Cardiac muscle cell (in vitro differentiated cells and primary cell): ENCODE measurements around the gene ALPL. TPM values are rescaled to one million over a fixed set of nuclear protein-coding genes. Genes with fewer than 3 reads are reported as not detected.

Experiments
- DNase-seq, 2 donors: peaks; one replicate each; pipeline versions ENCODE4 v3.0.0 to v3.0.0-alpha.2; 2010 to 2017; ENCODE audit warnings: low read depth in 1 of 2, low spot score in 1 of 2
- H3K27ac ChIP-seq: fragments of 200-600 bp; sonication (generic); 2 replicates; pipeline ENCODE4 v1.5.1; 2016
- H3K27me3 ChIP-seq: fragments of 200-600 bp; sonication (generic); 2 replicates; pipeline ENCODE4 v1.6.0; 2016; ENCODE audit warnings: control low read depth
- H3K36me3 ChIP-seq: fragments of 200-600 bp; sonication (generic); 2 replicates; pipeline ENCODE4 v1.5.1; 2016; ENCODE audit warnings: control low read depth
- H3K4me1 ChIP-seq: fragments of 200-600 bp; sonication (generic); 2 replicates; pipeline ENCODE4 v1.8.1; 2017; ENCODE audit warnings: low read depth, mild to moderate bottlenecking, mixed run types
- H3K4me3 ChIP-seq: fragments of 200-600 bp; sonication (generic); 2 replicates; pipeline ENCODE4 v1.5.1; 2016; ENCODE audit warnings: mild to moderate bottlenecking
- H3K9me3 ChIP-seq: fragments of 200-600 bp; sonication (generic); 2 replicates; pipeline ENCODE4 v1.5.1; 2017; ENCODE audit warnings: low read depth, mild to moderate bottlenecking, control low read depth
- polyA plus RNA-seq: library from polyadenylated mRNA; unstranded; fragments of >200 nt; fragmentation: Nextera tagmentation; extraction: Ambion mirVana; gene quantifications from 2 replicates; pipeline ENCODE4 v1.2.1, GENCODE V29; 2016
- total RNA-seq: library from RNA; depleted of rRNA; stranded (reverse); fragments of >200 nt; gene quantifications from 2 replicates; pipeline ENCODE4 v1.2.3, GENCODE V29; 2016
- TF ChIP-seq, protein P1 (sequence below): IDR thresholded peaks from 2 replicates; pipeline ENCODE4 v1.5.1; 2012; ENCODE audit warnings: low read depth, mild to moderate bottlenecking, low read length

Gene ALPL
- total and polyA plus RNA-seq, 2 experiments from 2014 or later, result 0.21 to 0.27 TPM

DNA sequence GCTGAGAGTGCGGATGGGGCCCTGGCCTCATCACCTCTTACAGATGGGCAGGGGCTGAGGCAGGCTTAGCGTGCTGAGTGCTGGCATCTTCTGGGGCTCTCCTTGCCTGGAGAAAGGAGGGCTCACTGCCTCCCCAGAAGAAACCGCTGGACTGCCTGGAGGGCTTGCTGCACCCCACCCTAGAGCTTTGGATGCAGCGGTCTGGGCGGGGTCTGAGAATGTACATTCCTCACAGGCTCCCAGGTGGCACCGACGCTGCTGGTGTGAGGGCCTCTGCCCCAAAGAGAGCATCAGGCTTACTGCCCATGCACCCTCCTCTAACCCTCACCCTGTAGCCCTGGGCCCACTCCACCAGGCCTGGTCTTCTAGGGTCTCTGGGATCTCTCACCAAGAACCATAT lies 108.8 kb downstream of the ALPL start:
- H3K27ac ChIP-seq, result no peak overlapping the region
- no peak overlapping the region for H3K4me3 ChIP-seq
- TF ChIP-seq, protein P1, sequence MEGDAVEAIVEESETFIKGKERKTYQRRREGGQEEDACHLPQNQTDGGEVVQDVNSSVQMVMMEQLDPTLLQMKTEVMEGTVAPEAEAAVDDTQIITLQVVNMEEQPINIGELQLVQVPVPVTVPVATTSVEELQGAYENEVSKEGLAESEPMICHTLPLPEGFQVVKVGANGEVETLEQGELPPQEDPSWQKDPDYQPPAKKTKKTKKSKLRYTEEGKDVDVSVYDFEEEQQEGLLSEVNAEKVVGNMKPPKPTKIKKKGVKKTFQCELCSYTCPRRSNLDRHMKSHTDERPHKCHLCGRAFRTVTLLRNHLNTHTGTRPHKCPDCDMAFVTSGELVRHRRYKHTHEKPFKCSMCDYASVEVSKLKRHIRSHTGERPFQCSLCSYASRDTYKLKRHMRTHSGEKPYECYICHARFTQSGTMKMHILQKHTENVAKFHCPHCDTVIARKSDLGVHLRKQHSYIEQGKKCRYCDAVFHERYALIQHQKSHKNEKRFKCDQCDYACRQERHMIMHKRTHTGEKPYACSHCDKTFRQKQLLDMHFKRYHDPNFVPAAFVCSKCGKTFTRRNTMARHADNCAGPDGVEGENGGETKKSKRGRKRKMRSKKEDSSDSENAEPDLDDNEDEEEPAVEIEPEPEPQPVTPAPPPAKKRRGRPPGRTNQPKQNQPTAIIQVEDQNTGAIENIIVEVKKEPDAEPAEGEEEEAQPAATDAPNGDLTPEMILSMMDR, result no peak
- no peaks in the 10 kb centered on the region for H3K27me3 ChIP-seq
- no peaks in the 10 kb centered on the region for H3K9me3 ChIP-seq
- peaks cover 10% of the 10 kb centered on the region for H3K4me1 ChIP-seq
- no peak for DNase-seq
- no peaks in the 10 kb centered on the region for H3K36me3 ChIP-seq

DNA sequence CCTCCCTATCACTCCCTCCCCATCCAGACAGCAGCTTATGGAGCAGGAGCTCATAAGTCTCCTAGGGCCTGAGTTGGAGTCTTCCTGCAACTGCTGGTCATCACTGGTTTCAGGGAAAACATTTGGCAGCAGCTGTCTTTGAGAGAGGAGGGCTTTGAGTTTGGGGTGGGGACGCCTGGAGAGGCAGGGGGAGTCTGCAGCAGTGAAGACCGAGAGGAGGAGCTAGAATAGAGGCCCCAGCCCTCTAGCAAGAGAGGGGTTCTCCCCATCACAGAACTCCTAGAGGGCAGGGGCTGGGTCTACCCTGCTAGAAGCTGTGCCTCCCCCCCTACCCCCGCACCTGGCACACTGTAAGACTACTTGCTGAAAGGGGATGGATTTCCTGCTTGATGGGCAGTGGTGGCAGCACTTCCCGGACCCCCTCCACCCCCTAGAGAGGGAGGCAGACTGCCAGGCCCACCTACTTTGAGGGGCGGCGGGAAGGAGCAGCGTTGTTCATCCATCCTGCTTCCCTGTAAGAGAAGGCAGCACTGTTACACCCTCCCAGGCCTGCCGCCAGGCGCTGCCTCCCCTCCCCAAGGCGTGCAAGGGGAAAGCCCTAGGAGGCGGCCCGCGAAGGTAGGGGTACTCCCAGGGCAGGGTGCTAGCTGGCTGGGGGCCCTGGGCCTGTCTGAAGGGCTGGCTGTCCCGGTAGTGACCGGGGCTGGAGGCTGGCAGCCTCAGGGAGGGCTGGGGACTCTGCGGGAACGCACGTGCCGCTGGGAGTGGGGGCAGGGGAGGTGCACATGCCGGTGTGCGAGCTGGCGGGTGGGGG lies 109.5 kb downstream of the ALPL start:
- H3K27ac ChIP-seq, result no peak overlapping the region
- peaks cover 10% of the 10 kb centered on the region for H3K4me1 ChIP-seq
- H3K4me3 ChIP-seq, result no peak overlapping the region

DNA sequence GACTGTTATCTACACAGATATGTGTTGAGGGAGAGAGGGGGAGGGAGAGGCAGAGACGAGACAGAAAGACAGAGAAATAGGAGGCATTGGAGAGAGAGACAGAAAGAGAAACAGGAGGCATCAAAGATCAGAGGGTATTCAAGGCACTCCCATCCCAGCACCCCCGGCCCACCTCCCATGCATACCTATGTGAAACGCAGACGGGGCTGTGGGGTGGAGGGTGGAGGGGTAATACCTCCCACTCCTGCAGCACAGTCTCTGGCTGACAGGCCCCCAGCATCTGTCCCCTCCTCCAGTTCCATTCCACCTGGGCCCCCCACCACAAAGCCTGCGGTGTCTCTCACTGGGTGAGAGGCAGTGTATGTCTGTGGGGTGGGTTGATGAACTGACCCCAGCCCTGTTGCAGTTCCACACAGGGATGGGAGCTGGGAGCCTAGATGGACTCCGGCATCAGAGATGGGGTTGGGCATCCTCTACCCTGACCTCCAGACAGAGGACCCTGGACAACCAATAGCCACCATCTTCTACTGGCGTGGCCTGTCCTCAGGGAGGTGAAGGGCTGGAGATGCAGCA lies 110.2 kb downstream of the ALPL start:
- Histone ChIP-seq H3K4me1 (peaks cover 10% of the 10 kb centered on the region), H3K36me3 (no peaks in the 10 kb centered on the region), H3K9me3 (no peaks in the 10 kb centered on the region), H3K27ac (no peak overlapping the region), H3K4me3 (no peak overlapping the region), H3K27me3 (no peaks in the 10 kb centered on the region)
- DNase-seq, result no peak
- TF ChIP-seq, protein P1, result no peak

More for the DNA sequence above, 109.5 kb downstream of the ALPL start:
- peak in 1 of 2 donors; percentile 48 for DNase-seq
- TF ChIP-seq, protein P1, result no peak
- no peaks in the 10 kb centered on the region for H3K9me3 ChIP-seq
- no peaks in the 10 kb centered on the region for H3K27me3 ChIP-seq
- H3K36me3 ChIP-seq, result no peaks in the 10 kb centered on the region

DNA sequence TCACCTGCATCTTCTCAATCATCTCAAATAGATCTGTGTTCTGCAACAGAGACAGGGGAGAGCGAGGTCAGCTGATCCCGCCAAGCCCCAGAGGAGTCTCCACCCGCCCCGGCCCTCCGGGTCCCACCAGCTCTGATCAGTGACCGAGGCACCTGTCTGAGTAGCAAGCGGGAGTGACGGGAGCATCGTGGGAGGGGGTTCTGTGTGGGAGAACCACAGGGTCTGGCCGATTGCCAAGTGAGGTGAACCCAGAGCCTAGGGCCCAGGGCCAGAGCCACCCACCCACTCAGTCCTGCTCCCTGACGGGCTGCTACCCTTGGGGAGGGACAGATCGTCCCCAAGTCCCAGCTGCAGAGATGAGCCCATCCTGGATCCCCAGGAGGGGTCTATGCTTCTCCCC lies 110.8 kb downstream of the ALPL start:
- no peak for DNase-seq
- Histone ChIP-seq H3K4me1 (peaks cover 10% of the 10 kb centered on the region), H3K27ac (no peak overlapping the region), H3K9me3 (no peaks in the 10 kb centered on the region), H3K27me3 (no peaks in the 10 kb centered on the region), H3K4me3 (no peak overlapping the region), H3K36me3 (no peaks in the 10 kb centered on the region)
- TF ChIP-seq, protein P1, result no peak

DNA sequence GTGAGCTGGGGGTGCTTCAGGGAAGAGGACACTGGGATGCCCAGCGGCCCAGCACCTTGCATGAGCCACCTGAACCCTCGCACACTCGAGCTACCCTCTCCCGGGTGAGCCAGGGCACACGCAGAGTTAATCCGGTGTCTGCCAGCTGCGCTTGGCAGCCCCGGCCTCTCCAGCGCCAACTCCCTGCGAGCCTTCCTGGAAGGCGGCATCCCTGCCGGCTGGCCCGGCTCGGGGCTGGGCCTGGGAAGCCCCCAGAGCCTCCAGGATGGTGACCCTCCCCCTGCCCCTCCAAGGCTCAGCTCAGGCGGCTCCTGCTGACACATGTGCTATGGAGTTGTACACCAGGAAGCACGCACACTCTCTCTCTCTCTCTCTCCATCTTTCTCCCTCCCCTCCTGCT lies 111.3 kb downstream of the ALPL start:
- Histone ChIP-seq H3K4me1 (peaks cover 10% of the 10 kb centered on the region), H3K36me3 (no peaks in the 10 kb centered on the region), H3K27ac (no peak overlapping the region), H3K4me3 (no peak overlapping the region), H3K9me3 (no peaks in the 10 kb centered on the region), H3K27me3 (no peaks in the 10 kb centered on the region)
- TF ChIP-seq, protein P1, result no peak
- DNase-seq, result no peak
